Upper lobe of left lung (tissue), 6 donors: Measurements from ENCODE around the gene PRAME. TPM values are rescaled to one million over a fixed set of nuclear protein-coding genes. Genes with fewer than 3 reads are reported as not detected.
"Not testable (repeated sequence)": the region's sequence is repeated elsewhere in the genome, so short reads cannot be mapped to it uniquely, and the experiment has no call there.

Experiments
- ATAC-seq, 2 donors: fragments of 200-7000 bp; cut with Tn5 transposase; one replicate each; pipeline ENCODE4 v1.9.1; 2022; ENCODE audit warnings: mild to moderate bottlenecking in 2 of 2, moderate library complexity in 2 of 2; ENCODE audit not compliant: low FRiP score in 2 of 2
- DNase-seq, 2 donors: peaks; one replicate each; pipeline ENCODE4 v3.0.0-alpha.2; 2019 to 2020
- H3K27ac ChIP-seq, 4 donors: fragments of 200-600 bp; sonication (generic); one replicate each; pipeline ENCODE4 v1.5.1; 2016 to 2019
- H3K27me3 ChIP-seq, 4 donors: fragments of 200-600 bp; sonication (generic); one replicate each; pipeline ENCODE4 v1.5.1; 2017 to 2019
- H3K36me3 ChIP-seq, 4 donors: fragments of 200-600 bp; sonication (generic); one replicate each; pipeline ENCODE4 v1.5.1; 2016 to 2019
- H3K4me1 ChIP-seq, 4 donors: fragments of 200-600 bp; sonication (generic); one replicate each; pipeline ENCODE4 v1.5.1; 2018 to 2019
- H3K4me3 ChIP-seq, 4 donors: fragments of 200-600 bp; sonication (generic); one replicate each; pipeline ENCODE4 v1.5.1; 2017 to 2019; ENCODE audit warnings: mild to moderate bottlenecking in 2 of 4, moderate library complexity in 1 of 4
- H3K9me3 ChIP-seq, 4 donors: fragments of 200-600 bp; sonication (generic); one replicate each; pipeline ENCODE4 v1.5.1; 2018 to 2019
- EP300 ChIP-seq, 4 donors: sonication (generic); formaldehyde crosslinking; IDR thresholded peaks; one replicate each; pipeline ENCODE4 v1.5.1; 2017; ENCODE audit warnings: antibody characterized with exemption in 4 of 4, control low read depth in 2 of 4
- POLR2A ChIP-seq, 4 donors: fragments of 450-650 bp; IDR thresholded peaks; one replicate each; pipeline ENCODE4 v1.5.1; 2016 to 2017; ENCODE audit warnings: antibody characterized with exemption in 4 of 4, mild to moderate bottlenecking in 2 of 4
- POLR2AphosphoS5 ChIP-seq, 2 donors: sonication (generic); formaldehyde crosslinking; IDR thresholded peaks; one replicate each; pipeline ENCODE4 v1.5.1; 2017; ENCODE audit warnings: antibody characterized with exemption in 2 of 2
- WGBS, 2 donors: methylation state at CpG; one replicate each; pipeline ENCODE4 v1.1.5; 2017 to 2018; 5-methylcytosine and 5-hydroxymethylcytosine counted together
- total RNA-seq, 6 donors: library from RNA; depleted of rRNA in 4 of 6; stranded (reverse); fragments of >200 nt in 4 of 6; gene quantifications; one replicate each; pipeline versions ENCODE4 v1.1.0 to v1.2.1, GENCODE V29; 2016 to 2021
- TF ChIP-seq, protein P1 (sequence below), 6 experiments: fragments of 450-650 bp in 4 of 6; fragments of 200-600 bp in 2 of 6; sonication (generic) in 2 of 6; IDR thresholded peaks; one replicate each; pipeline ENCODE4 v1.5.1; 2016 to 2019; ENCODE audit warnings: antibody characterized with exemption in 6 of 6
- donor health status: DM: no; HTN: no; CAD: no; lungs with moderate emphysema.
- donor health status: DM: no; HTN: yes; CAD: no; lungs with severe emphysema.

PRAME gene
- total RNA-seq, 6 donors from 2014 or later, result 1.3 to 3.5 TPM; not detected in 4

DNA sequence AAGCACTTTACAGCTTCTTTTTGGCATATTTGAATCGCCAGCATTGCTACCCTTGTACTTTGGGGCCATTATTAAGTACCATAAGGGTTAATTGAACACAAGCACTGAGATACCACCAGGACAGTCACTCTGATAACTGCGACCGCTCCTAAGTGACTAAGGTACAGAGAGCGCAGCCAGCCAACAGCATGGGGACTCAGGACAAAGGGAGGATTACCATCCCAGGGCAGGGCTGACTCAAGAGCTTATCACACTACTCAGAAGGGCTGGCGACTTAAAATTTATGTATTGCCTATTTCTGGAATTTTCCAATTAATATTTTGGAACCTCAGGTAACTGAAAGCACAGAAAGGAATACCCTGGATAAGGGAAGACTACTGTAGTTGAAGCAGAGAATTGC lies 39.5 kb downstream of the PRAME start:
- H3K27ac ChIP-seq, result no peak overlapping the region
- no peak for ATAC-seq
- H3K4me3 ChIP-seq, result no peak overlapping the region
- no peaks in the 10 kb centered on the region for H3K4me1 ChIP-seq
- no peak for DNase-seq
- H3K36me3 ChIP-seq, result no peaks in the 10 kb centered on the region
- TF ChIP-seq EP300 (IDR thresholded peaks at IDR 0.05), result no peak
- TF ChIP-seq, protein P1, sequence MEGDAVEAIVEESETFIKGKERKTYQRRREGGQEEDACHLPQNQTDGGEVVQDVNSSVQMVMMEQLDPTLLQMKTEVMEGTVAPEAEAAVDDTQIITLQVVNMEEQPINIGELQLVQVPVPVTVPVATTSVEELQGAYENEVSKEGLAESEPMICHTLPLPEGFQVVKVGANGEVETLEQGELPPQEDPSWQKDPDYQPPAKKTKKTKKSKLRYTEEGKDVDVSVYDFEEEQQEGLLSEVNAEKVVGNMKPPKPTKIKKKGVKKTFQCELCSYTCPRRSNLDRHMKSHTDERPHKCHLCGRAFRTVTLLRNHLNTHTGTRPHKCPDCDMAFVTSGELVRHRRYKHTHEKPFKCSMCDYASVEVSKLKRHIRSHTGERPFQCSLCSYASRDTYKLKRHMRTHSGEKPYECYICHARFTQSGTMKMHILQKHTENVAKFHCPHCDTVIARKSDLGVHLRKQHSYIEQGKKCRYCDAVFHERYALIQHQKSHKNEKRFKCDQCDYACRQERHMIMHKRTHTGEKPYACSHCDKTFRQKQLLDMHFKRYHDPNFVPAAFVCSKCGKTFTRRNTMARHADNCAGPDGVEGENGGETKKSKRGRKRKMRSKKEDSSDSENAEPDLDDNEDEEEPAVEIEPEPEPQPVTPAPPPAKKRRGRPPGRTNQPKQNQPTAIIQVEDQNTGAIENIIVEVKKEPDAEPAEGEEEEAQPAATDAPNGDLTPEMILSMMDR (IDR thresholded peaks at IDR 0.05), result no peak
- no peak for TF ChIP-seq POLR2AphosphoS5 (IDR thresholded peaks at IDR 0.05)
- no peak for TF ChIP-seq POLR2A (IDR thresholded peaks at IDR 0.05)
- WGBS, 2 donors, result 81 to 82% methylated on average over 5 of the region's 5 CpGs
- no peaks in the 10 kb centered on the region for H3K27me3 ChIP-seq
- H3K9me3 ChIP-seq, result no peaks in the 10 kb centered on the region

DNA sequence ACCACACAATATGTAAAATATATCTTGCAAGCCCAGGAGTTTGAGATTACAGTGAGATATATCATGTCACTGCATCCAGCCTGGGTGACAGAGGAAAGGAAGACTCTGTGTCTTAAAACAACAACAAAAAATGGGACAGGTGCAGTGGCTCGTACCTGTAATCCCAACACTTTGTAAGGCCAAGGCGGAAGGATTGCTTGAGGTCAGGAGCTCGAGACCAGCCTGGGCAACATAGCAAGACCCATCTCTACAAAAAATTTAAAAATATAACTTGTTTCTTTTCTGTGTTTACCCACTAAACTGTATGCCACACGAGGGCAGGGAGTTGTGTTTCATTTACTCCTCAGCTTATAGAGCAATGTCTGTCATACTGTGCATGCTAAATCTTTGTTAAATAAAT lies 42.1 kb downstream of the PRAME start:
- no peak for ATAC-seq
- Histone ChIP-seq H3K27ac (no peak overlapping the region), H3K36me3 (no peaks in the 10 kb centered on the region), H3K27me3 (no peaks in the 10 kb centered on the region), H3K9me3 (no peaks in the 10 kb centered on the region), H3K4me3 (no peak overlapping the region), H3K4me1 (no peaks in the 10 kb centered on the region)
- TF ChIP-seq POLR2AphosphoS5 (IDR thresholded peaks at IDR 0.05) (no peak), POLR2A (IDR thresholded peaks at IDR 0.05) (no peak), EP300 (IDR thresholded peaks at IDR 0.05) (no peak)
- TF ChIP-seq, protein P1 (IDR thresholded peaks at IDR 0.05), result no peak
- no peak for DNase-seq
- WGBS, 2 donors, result 65 to 67% methylated on average over 4 of the region's 4 CpGs

DNA sequence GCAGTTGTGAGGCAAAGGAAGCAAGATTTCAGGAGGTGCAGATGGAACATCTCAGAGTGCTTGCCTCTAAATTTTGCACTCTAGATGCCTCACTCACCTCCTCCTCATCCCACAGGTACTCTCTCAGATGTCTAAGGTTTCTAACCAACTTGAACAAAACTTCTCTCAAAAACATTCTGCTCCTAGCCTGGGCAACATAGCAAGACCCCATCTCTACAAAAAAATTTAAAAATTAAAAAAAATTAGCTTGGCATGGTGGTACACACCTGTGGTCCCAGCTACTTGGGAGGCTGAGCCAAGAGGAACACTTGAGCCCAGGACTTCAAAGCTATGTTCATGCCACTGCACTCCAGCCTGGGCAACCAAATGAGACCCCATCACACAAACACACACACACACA lies 43.2 kb downstream of the PRAME start:
- no peak overlapping the region for H3K27ac ChIP-seq
- H3K4me1 ChIP-seq, result no peaks in the 10 kb centered on the region
- peaks cover 0 to under 1% (median 0%) of the 10 kb centered on the region in 4 donors for H3K9me3 ChIP-seq
- no peak overlapping the region for H3K4me3 ChIP-seq
- no peaks in the 10 kb centered on the region for H3K27me3 ChIP-seq
- ATAC-seq (no peak), DNase-seq (no peak)
- TF ChIP-seq POLR2A (IDR thresholded peaks at IDR 0.05) (no peak), POLR2AphosphoS5 (IDR thresholded peaks at IDR 0.05) (no peak)
- TF ChIP-seq, protein P1 (IDR thresholded peaks at IDR 0.05), result no peak
- no peaks in the 10 kb centered on the region for H3K36me3 ChIP-seq

DNA sequence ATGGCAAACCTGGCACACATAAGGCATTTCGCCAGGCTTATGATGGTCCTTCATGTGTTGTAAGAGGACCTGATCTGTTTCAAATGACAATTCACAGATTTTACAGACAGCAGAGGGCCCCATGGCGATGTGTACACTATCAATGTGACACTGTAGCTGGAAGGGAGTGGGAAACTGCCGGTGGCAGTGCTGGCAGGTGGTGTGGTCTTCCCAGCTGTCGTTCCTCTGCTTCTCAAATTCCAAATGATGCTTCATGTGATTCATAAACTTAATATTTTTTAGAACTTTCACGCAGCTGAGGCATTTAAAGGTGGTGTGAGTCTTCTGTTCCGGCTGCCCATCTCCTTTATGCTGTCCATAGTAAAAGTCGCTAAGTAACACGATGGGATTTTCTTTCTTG lies 44.6 kb downstream of the PRAME start:
- H3K9me3 ChIP-seq, result peaks cover 0 to 11% (median 6%) of the 10 kb centered on the region in 4 donors
- not testable (repeated sequence) for H3K4me1 ChIP-seq, H3K36me3 ChIP-seq, H3K27ac ChIP-seq, H3K27me3 ChIP-seq, H3K4me3 ChIP-seq, DNase-seq, ATAC-seq
- 69 to 71% methylated on average over 7 to 8 of the region's 8 CpGs for WGBS, 2 donors

DNA sequence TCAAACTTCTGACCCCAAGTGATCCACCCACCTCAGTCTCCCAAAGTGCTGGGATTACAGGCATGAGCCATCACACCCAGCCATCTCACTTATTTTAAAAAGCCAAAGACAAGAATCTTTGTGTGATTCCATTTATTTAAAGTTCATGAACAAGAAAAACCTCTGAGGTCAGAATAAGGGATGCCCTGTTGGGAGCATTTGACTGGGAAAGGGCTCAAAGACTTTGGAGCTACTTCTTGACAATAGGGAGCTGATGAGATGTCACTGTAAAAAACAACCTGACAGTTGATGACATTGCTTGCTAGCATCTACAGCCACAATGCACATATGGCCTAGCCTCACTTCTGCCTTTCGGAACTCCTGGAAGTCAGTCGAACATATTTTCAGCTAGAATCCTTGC lies 45.4 kb downstream of the PRAME start:
- peaks cover 0 to 3% (median 0%) of the 10 kb centered on the region in 4 donors for H3K4me1 ChIP-seq
- no peaks in the 10 kb centered on the region for H3K27me3 ChIP-seq
- no peak overlapping the region for H3K27ac ChIP-seq
- H3K36me3 ChIP-seq, result no peaks in the 10 kb centered on the region
- H3K9me3 ChIP-seq, result peaks cover 0 to 14% (median 7%) of the 10 kb centered on the region in 4 donors
- no peak for ATAC-seq
- DNase-seq, result no peak
- H3K4me3 ChIP-seq, result no peak overlapping the region
- TF ChIP-seq EP300 (IDR thresholded peaks at IDR 0.05) (no peak), POLR2A (IDR thresholded peaks at IDR 0.05) (no peak), POLR2AphosphoS5 (IDR thresholded peaks at IDR 0.05) (no peak)
- TF ChIP-seq, protein P1 (IDR thresholded peaks at IDR 0.05), result no peak
- WGBS, 2 donors, result 89 to 93% methylated on average over 2 of the region's 2 CpGs
